Measurements from ENCODE around the gene CAPN14. TPM values are rescaled to one million over a fixed set of nuclear protein-coding genes. Genes with fewer than 3 reads are reported as not detected.

Gene CAPN14
- total and polyA plus RNA-seq, 2 experiments from 2014 or later: 0.39 TPM; not detected in 1

GRCh38 chr2:31213601-31214443, 3.5 kb downstream of the CAPN14 start:
- Histone ChIP-seq H3K9me3 (ENCODE audit: low read depth) (no peaks in the 10 kb centered on the region), H3K27me3 (no peaks in the 10 kb centered on the region), H3K36me3 (no peaks in the 10 kb centered on the region), H3K27ac (peak overlapping the region; percentile 35), H3K4me1 (ENCODE audit: low read depth) (no peaks in the 10 kb centered on the region), H3K4me3 (no peak overlapping the region)
- no peak for DNase-seq (ENCODE audit: low read depth in 1 of 2, low spot score in 1 of 2)
- TF ChIP-seq CTCF (IDR thresholded peaks at IDR 0.05; ENCODE audit: low read depth, low read length): no peak

- TF ChIP-seq CTCF (IDR thresholded peaks at IDR 0.05; ENCODE audit: low read depth, low read length): no peak
- Histone ChIP-seq H3K27me3 (no peaks in the 10 kb centered on the region), H3K4me3 (no peak overlapping the region), H3K4me1 (ENCODE audit: low read depth) (peaks cover 3% of the 10 kb centered on the region), H3K9me3 (ENCODE audit: low read depth) (no peaks in the 10 kb centered on the region), H3K27ac (peak overlapping the region; percentile 35), H3K36me3 (no peaks in the 10 kb centered on the region)
- peak in 1 of 2 donors; percentile 52 for DNase-seq (ENCODE audit: low read depth in 1 of 2, low spot score in 1 of 2)
Observed at GRCh38 chr2:31212659-31213600, 4.4 kb downstream of the CAPN14 start.

- DNase-seq (ENCODE audit: low read depth in 1 of 2, low spot score in 1 of 2): no peak
- H3K4me1 ChIP-seq (ENCODE audit: low read depth): peaks cover 4% of the 10 kb centered on the region
- H3K27me3 ChIP-seq: no peaks in the 10 kb centered on the region
- no peak overlapping the region for H3K4me3 ChIP-seq
- H3K9me3 ChIP-seq (ENCODE audit: low read depth): no peaks in the 10 kb centered on the region
- TF ChIP-seq CTCF (IDR thresholded peaks at IDR 0.05; ENCODE audit: low read depth, low read length): no peak
- peak overlapping the region; percentile 54 for H3K27ac ChIP-seq
- no peaks in the 10 kb centered on the region for H3K36me3 ChIP-seq
Observed at GRCh38 chr2:31208240-31208639, 9.1 kb downstream of the CAPN14 start.

GRCh38 chr2:31207790-31208189, 9.5 kb downstream of the CAPN14 start:
- Histone ChIP-seq H3K27me3 (no peaks in the 10 kb centered on the region), H3K36me3 (no peaks in the 10 kb centered on the region), H3K4me1 (ENCODE audit: low read depth) (peaks cover 4% of the 10 kb centered on the region), H3K27ac (peak overlapping the region; percentile 54), H3K4me3 (no peak overlapping the region), H3K9me3 (ENCODE audit: low read depth) (no peaks in the 10 kb centered on the region)
- TF ChIP-seq CTCF (IDR thresholded peaks at IDR 0.05; ENCODE audit: low read depth, low read length): no peak
- peak in 1 of 2 donors; percentile 51 for DNase-seq (ENCODE audit: low read depth in 1 of 2, low spot score in 1 of 2)

GRCh38 chr2:31205613-31206012, 11.7 kb downstream of the CAPN14 start:
- Histone ChIP-seq H3K27ac (no peak overlapping the region), H3K27me3 (no peaks in the 10 kb centered on the region), H3K4me1 (ENCODE audit: low read depth) (peaks cover 4% of the 10 kb centered on the region), H3K4me3 (no peak overlapping the region), H3K9me3 (ENCODE audit: low read depth) (no peaks in the 10 kb centered on the region), H3K36me3 (no peaks in the 10 kb centered on the region)
- DNase-seq (ENCODE audit: low read depth in 1 of 2, low spot score in 1 of 2): no peak
- TF ChIP-seq CTCF (IDR thresholded peaks at IDR 0.05; ENCODE audit: low read depth, low read length): no peak
